ENCODE data around the gene PRELID1.

GRCh38 chr5:177335701-177336065 lies 32.1 kb downstream of the PRELID1 start:
- TF ChIP-seq, protein P1, sequence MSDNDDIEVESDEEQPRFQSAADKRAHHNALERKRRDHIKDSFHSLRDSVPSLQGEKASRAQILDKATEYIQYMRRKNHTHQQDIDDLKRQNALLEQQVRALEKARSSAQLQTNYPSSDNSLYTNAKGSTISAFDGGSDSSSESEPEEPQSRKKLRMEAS (IDR thresholded peaks at IDR 0.05; ENCODE audit: low read depth, low read length) = no peak
- no peak for TF ChIP-seq POLR2A (IDR thresholded peaks at IDR 0.05; ENCODE audit: extremely low read depth, insufficient read length)
- TF ChIP-seq, protein P2, sequence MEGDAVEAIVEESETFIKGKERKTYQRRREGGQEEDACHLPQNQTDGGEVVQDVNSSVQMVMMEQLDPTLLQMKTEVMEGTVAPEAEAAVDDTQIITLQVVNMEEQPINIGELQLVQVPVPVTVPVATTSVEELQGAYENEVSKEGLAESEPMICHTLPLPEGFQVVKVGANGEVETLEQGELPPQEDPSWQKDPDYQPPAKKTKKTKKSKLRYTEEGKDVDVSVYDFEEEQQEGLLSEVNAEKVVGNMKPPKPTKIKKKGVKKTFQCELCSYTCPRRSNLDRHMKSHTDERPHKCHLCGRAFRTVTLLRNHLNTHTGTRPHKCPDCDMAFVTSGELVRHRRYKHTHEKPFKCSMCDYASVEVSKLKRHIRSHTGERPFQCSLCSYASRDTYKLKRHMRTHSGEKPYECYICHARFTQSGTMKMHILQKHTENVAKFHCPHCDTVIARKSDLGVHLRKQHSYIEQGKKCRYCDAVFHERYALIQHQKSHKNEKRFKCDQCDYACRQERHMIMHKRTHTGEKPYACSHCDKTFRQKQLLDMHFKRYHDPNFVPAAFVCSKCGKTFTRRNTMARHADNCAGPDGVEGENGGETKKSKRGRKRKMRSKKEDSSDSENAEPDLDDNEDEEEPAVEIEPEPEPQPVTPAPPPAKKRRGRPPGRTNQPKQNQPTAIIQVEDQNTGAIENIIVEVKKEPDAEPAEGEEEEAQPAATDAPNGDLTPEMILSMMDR (IDR thresholded peaks at IDR 0.05; ENCODE audit: low read depth, low read length) = no peak
